SK-N-SH (cell line): ENCODE measurements around the gene UNC5CL. TPM values are rescaled to one million over a fixed set of nuclear protein-coding genes. Genes with fewer than 3 reads are reported as not detected.

ENCODE experiments used
- CTCF ChIA-PET: fragments of 300-600, 350-600 bp; formaldehyde crosslinking; extraction: SDS; loops from one replicate; lab custom pipeline; 2021; lab: Yijun Ruan, JAX
- POLR2A ChIA-PET: fragments of 350-600 bp; sonication (Branson Sonifier 250); formaldehyde crosslinking; extraction: SDS; loops from one replicate; lab custom pipeline; 2020; ENCODE audit warnings: antibody characterized with exemption, inconsistent platforms; lab: Yijun Ruan, JAX
- DNase-seq: peaks from one replicate; pipeline ENCODE4 v3.0.0; 2012
- H2AFZ ChIP-seq: fragments of 200-600 bp; sonication (generic); 2 replicates; pipeline ENCODE4 v1.8.1; 2016; ENCODE audit warnings: antibody characterized with exemption, mild to moderate bottlenecking, low read depth
- H3F3A ChIP-seq: fragments of 200-600 bp; sonication (generic); replicated peaks from 2 replicates; pipeline ENCODE3; 2016; ENCODE audit warnings: antibody characterized with exemption, mild to moderate bottlenecking; ENCODE audit not compliant: insufficient read depth
- H3K27ac ChIP-seq, 2 experiments: fragments of 200-500 bp in 1 of 2; fragments of 200-600 bp in 1 of 2; sonication (Bioruptor generic) in 1 of 2; sonication (generic), shearing (Covaris generic) in 1 of 2; 2 replicates each; pipeline versions ENCODE4 v1.5.1 to v1.6.1; 2014 to 2016; ENCODE audit warnings: low read depth in 2 of 2, inconsistent platforms in 1 of 2, low read length in 1 of 2, mild to moderate bottlenecking in 1 of 2, mixed read lengths in 1 of 2
- H3K27me3 ChIP-seq: fragments of 200-600 bp; sonication (generic), shearing (Covaris generic); 2 replicates; pipeline ENCODE4 v1.6.1; 2016; ENCODE audit warnings: mixed run types; ENCODE audit not compliant: insufficient read depth
- H3K36me3 ChIP-seq, 2 experiments: fragments of 200-500 bp in 1 of 2; fragments of 200-600 bp in 1 of 2; sonication (Bioruptor generic) in 1 of 2; sonication (generic) in 1 of 2; replicated peaks in 1 of 2; 2 replicates each; pipeline versions ENCODE3 to v1.5.1; 2014 to 2016; ENCODE audit warnings: low read length in 1 of 2, mild to moderate bottlenecking in 1 of 2; ENCODE audit not compliant: insufficient read depth in 2 of 2, control insufficient read depth in 1 of 2
- H3K4me1 ChIP-seq, 2 experiments: fragments of 200-500 bp in 1 of 2; fragments of 200-600 bp in 1 of 2; sonication (Bioruptor generic) in 1 of 2; sonication (generic), shearing (Covaris generic) in 1 of 2; 2 replicates each; pipeline versions ENCODE4 v1.5.1 to v1.6.1; 2014 to 2016; ENCODE audit warnings: low read depth in 1 of 2, low read length in 1 of 2, mixed run types in 1 of 2; ENCODE audit not compliant: insufficient read depth in 2 of 2, control insufficient read depth in 1 of 2
- H3K4me2 ChIP-seq: fragments of 200-600 bp; sonication (generic), shearing (Covaris generic); 2 replicates; pipeline ENCODE4 v1.6.1; 2017; ENCODE audit warnings: mixed run types
- H3K4me3 ChIP-seq, 2 experiments: fragments of 200-500 bp in 1 of 2; fragments of 200-600 bp in 1 of 2; sonication (Bioruptor generic) in 1 of 2; sonication (generic), shearing (Covaris generic) in 1 of 2; 2 replicates each; pipeline versions ENCODE4 v1.5.1 to v1.8.1; 2014 to 2016; ENCODE audit warnings: low read depth in 2 of 2, inconsistent platforms in 1 of 2, low read length in 1 of 2, mild to moderate bottlenecking in 1 of 2, mixed read lengths in 1 of 2, moderate library complexity in 1 of 2
- H3K79me2 ChIP-seq: fragments of 200-600 bp; sonication (generic); 2 replicates; pipeline ENCODE4 v1.8.1; 2017; ENCODE audit warnings: mild to moderate bottlenecking; ENCODE audit not compliant: insufficient read depth
- H3K9ac ChIP-seq: fragments of 200-600 bp; sonication (generic); 2 replicates; pipeline ENCODE4 v1.6.1; 2017; ENCODE audit warnings: mixed run types
- H3K9me2 ChIP-seq: fragments of 200-600 bp; sonication (generic); 2 replicates; pipeline ENCODE4 v1.6.1; 2017; ENCODE audit warnings: mixed run types
- H3K9me3 ChIP-seq: fragments of 200-600 bp; sonication (generic); 2 replicates; pipeline ENCODE4 v1.6.1; 2017; ENCODE audit warnings: mixed run types, mild to moderate bottlenecking, moderate library complexity
- H4K20me1 ChIP-seq: fragments of 200-600 bp; sonication (generic); 2 replicates; pipeline ENCODE4 v1.6.1; 2017; ENCODE audit warnings: mild to moderate bottlenecking, mixed run types; ENCODE audit not compliant: insufficient read depth
- CTCF ChIP-seq: fragments of 200-600 bp; sonication (generic); IDR thresholded peaks from 2 replicates; pipeline ENCODE4 v1.6.1; 2017; ENCODE audit warnings: antibody characterized with exemption, mild to moderate bottlenecking, moderate library complexity
- FOXJ3 ChIP-seq: sonication (generic); formaldehyde crosslinking; IDR thresholded peaks from 2 replicates; pipeline ENCODE4 v1.5.1; 2020; ENCODE audit warnings: mild to moderate bottlenecking, missing genetic modification reagents
- GABPA ChIP-seq: IDR thresholded peaks from 2 replicates; pipeline ENCODE4 v1.4.0; 2012; ENCODE audit warnings: low read depth, mild to moderate bottlenecking
- GATA2 ChIP-seq: sonication (generic); formaldehyde crosslinking; IDR thresholded peaks from 2 replicates; pipeline ENCODE4 v1.5.0; 2020; ENCODE audit warnings: mild to moderate bottlenecking, missing genetic modification reagents
- IRF3 ChIP-seq: fragments of 150-350 bp; IDR thresholded peaks from 2 replicates; pipeline ENCODE4 v1.6.1; 2016; ENCODE audit warnings: mild to moderate bottlenecking, low read depth, low read length
- TAF1 ChIP-seq: IDR thresholded peaks from 2 replicates; pipeline ENCODE4 v1.6.1; 2012; ENCODE audit warnings: low read depth, mild to moderate bottlenecking, low read length, moderate library complexity, borderline replicate concordance
- USF1 ChIP-seq: IDR thresholded peaks from 2 replicates; pipeline ENCODE4 v1.4.0; 2012; ENCODE audit warnings: low read depth, borderline replicate concordance
- ZBTB33 ChIP-seq: IDR thresholded peaks from 2 replicates; pipeline ENCODE4 v1.4.0; 2012; ENCODE audit warnings: low read depth, borderline replicate concordance
- WGBS: methylation state at CpG from one replicate; pipeline ENCODE4 v1.1.6; 2017; ENCODE audit warnings: low lambda C conversion rate; 5-methylcytosine and 5-hydroxymethylcytosine counted together
- polyA plus RNA-seq, 3 experiments: library from polyadenylated mRNA; depleted of rRNA; stranded (reverse); fragments of >200 nt; gene quantifications; 2 replicates each; pipeline ENCODE4 v1.2.3, GENCODE V29; 2012

The UNC5CL gene
- polyA plus RNA-seq, 1 of the 3 experiments (the other 2 are of a cell fraction) = 0.10 TPM

GRCh38 chr6:41000248-41000647, 38.8 kb downstream of the UNC5CL start (continued):
- TF ChIP-seq ZBTB33 = no peak
- no peak for TF ChIP-seq CTCF
- TF ChIP-seq FOXJ3 (CRISPR knock-in tag) = no peak
- no peak for TF ChIP-seq USF1
- no peak for TF ChIP-seq GABPA
- no peak for TF ChIP-seq GATA2
- TF ChIP-seq TAF1 = no peak

GRCh38 chr6:40999569-40999968, 39.5 kb downstream of the UNC5CL start:
- WGBS = 49% methylated on average over 3 of the region's 3 CpGs
- Histone ChIP-seq H3K4me2 (no peak overlapping the region), H3F3A (no peaks in the 10 kb centered on the region), H3K9me3 (no peaks in the 10 kb centered on the region), H3K79me2 (no peaks in the 10 kb centered on the region), H2AFZ (no peak overlapping the region), H3K36me3 (no peaks in the 10 kb centered on the region), H3K27ac (no peak overlapping the region), H3K9me2 (no peaks in the 10 kb centered on the region), H3K27me3 (no peaks in the 10 kb centered on the region; the same call in 1 of the 2 replicates), H3K4me3 (no peak overlapping the region), H3K9ac (no peak overlapping the region), H3K4me1 (peaks cover 7 to 13% of the 10 kb centered on the region in 2 experiments; a peak in 3 of 4 replicates), H4K20me1 (no peaks in the 10 kb centered on the region)
- CTCF ChIA-PET = interaction anchor here (0.9 to 6.3 kb wide), 5 partner anchors 8 to 112 kb away, joined by 3 to 50 read pairs (median 3); no protein-coding TSS in a partner anchor
- TF ChIP-seq IRF3 (no peak), CTCF (peak; percentile 43)
- POLR2A ChIA-PET = no interaction called here
- peak; percentile 36 for DNase-seq
